Neutrophil (primary cell): ENCODE data around the gene TP53RK.

Experiments
- H3K27ac ChIP-seq: fragments of 200-600 bp; sonication (generic); 2 replicates; pipeline ENCODE4 v1.5.1; 2016; ENCODE audit warnings: mild to moderate bottlenecking, moderate library complexity
- H3K27me3 ChIP-seq: fragments of 200-600 bp; sonication (generic); 2 replicates; pipeline ENCODE4 v1.6.0; 2016; ENCODE audit warnings: mild to moderate bottlenecking
- H3K36me3 ChIP-seq: fragments of 200-600 bp; sonication (generic); 2 replicates; pipeline ENCODE4 v1.5.1; 2017
- H3K4me1 ChIP-seq, 2 experiments: fragments of 200-600 bp in 1 of 2; sonication (generic) in 1 of 2; 1 replicate in 1 of 2; 2 replicates in 1 of 2; pipeline versions ENCODE4 v1.5.1 to v1.6.1; 2013 to 2016; ENCODE audit warnings: low read depth in 1 of 2, low read length in 1 of 2, mild to moderate bottlenecking in 1 of 2, moderate library complexity in 1 of 2; ENCODE audit not compliant: control insufficient read depth in 1 of 2, insufficient read depth in 1 of 2
- H3K4me3 ChIP-seq, 2 experiments: fragments of 200-600 bp in 1 of 2; sonication (generic) in 1 of 2; 1 replicate in 1 of 2; 2 replicates in 1 of 2; pipeline ENCODE4 v1.5.1; 2013 to 2016; ENCODE audit warnings: low read depth in 1 of 2, low read length in 1 of 2, mild to moderate bottlenecking in 1 of 2, moderate library complexity in 1 of 2
- H3K9me3 ChIP-seq: fragments of 200-600 bp; sonication (generic); 2 replicates; pipeline ENCODE4 v1.5.1; 2016
- TF ChIP-seq, protein P1 (sequence below): fragments of 200-600 bp; sonication (generic); IDR thresholded peaks from 2 replicates; pipeline ENCODE4 v1.5.1; 2016; ENCODE audit warnings: antibody characterized with exemption

The TP53RK gene

DNA sequence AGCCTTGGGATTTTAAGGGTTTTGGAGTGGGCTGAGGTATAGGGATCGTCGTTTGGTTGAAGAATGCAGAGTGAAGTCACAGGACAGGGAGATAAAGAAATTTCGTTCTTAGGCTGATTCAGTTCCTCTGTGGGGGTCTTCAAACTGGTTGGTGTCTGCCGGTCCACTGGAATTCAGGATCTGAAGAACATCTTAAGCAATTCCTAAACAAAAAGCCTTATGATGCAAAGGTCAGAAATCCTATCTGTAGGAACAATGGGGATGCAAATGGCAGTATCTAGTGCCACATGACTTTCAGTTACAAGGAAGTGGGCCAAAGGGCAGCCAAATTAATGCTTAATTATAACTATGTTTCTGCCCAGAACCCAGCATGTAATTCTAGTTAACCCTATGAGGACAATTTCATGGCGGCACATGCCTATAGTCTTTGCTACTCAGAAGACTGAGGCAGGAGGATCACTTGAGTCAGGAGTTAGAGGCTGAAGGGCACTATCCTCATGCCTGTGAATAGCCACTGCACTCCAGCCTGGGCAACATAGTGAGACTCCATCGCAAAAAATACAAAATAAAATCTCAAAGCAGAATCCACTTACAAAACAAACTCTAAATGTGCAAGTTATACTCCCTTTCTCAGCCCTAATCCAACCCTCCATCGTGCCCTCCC is 15.6 kb upstream of the TP53RK start:
- Histone ChIP-seq H3K9me3 (no peaks in the 10 kb centered on the region), H3K4me1 (peaks cover 4 to 10% of the 10 kb centered on the region in 2 experiments), H3K36me3 (no peaks in the 10 kb centered on the region), H3K4me3 (no peak overlapping the region), H3K27me3 (peaks cover 20% of the 10 kb centered on the region), H3K27ac (no peak overlapping the region)
- TF ChIP-seq, protein P1, sequence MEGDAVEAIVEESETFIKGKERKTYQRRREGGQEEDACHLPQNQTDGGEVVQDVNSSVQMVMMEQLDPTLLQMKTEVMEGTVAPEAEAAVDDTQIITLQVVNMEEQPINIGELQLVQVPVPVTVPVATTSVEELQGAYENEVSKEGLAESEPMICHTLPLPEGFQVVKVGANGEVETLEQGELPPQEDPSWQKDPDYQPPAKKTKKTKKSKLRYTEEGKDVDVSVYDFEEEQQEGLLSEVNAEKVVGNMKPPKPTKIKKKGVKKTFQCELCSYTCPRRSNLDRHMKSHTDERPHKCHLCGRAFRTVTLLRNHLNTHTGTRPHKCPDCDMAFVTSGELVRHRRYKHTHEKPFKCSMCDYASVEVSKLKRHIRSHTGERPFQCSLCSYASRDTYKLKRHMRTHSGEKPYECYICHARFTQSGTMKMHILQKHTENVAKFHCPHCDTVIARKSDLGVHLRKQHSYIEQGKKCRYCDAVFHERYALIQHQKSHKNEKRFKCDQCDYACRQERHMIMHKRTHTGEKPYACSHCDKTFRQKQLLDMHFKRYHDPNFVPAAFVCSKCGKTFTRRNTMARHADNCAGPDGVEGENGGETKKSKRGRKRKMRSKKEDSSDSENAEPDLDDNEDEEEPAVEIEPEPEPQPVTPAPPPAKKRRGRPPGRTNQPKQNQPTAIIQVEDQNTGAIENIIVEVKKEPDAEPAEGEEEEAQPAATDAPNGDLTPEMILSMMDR = no peak

DNA sequence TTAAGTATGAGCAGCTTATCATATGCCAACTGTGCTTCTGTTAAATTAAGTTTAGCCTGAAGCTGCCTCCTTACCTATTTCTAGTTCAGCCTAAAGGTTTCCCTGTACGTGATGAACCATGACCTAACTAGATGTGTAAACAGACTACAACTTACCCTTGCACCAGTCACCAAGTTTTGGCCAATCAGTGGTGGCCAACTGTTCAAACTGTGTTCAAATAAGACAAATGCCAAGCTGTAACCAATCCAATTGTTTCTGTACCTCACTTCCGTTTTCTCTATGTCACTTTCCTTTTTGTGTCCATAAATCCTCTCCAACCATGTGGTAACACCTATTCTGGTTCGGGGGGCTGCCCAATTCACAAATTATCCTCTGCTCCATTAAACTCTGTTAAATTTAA is 14.2 kb upstream of the TP53RK start:
- H3K4me1 ChIP-seq = no peaks in the 10 kb centered on the region
- H3K27me3 ChIP-seq = peaks cover 6% of the 10 kb centered on the region
- no peaks in the 10 kb centered on the region for H3K9me3 ChIP-seq
- H3K27ac ChIP-seq = no peak overlapping the region
- TF ChIP-seq, protein P1 = no peak
- H3K4me3 ChIP-seq = no peak overlapping the region
- H3K36me3 ChIP-seq = no peaks in the 10 kb centered on the region

DNA sequence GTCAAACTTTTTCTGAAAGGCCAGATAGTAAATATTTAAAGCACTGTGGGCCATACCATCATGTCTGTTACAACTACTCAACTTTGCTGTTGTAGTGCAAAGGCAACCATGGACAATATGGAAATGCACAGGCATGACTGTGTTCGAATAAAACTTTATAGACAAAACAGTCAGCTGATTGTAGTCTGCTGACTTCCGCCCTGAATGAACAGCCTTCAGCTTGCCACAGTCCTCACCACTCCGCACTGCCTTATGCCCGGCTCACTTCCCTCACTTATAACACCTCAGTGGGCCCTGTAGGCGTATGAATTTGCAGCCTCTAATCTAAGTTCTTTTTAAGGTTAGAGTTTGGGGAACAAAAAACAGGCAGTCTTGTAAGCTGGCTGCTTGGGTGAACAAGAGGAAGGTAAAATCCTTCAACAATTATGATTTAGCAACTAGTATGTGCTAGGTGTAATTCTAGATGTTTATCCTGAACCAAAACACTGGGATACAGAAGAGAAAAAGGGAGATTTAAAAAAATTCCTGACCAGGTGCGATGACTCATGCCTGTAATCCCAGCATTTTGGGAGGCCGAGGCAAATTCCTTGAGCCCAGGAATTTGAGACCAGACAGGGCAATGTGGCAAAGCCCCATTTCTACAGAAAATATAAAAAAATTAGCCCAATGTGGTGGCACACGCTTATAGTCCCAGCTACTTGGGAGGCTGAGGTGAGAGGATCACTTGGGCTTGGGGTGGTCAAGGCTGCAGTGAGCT is 13.4 kb upstream of the TP53RK start:
- Histone ChIP-seq H3K9me3 (no peaks in the 10 kb centered on the region), H3K27ac (no peak overlapping the region), H3K27me3 (no peaks in the 10 kb centered on the region), H3K4me1 (no peaks in the 10 kb centered on the region), H3K4me3 (no peak overlapping the region), H3K36me3 (no peaks in the 10 kb centered on the region)
- TF ChIP-seq, protein P1 = no peak

GRCh38 chr20:46701986-46702385 is 12.7 kb upstream of the TP53RK start:
- Histone ChIP-seq H3K4me1 (no peaks in the 10 kb centered on the region), H3K36me3 (no peaks in the 10 kb centered on the region), H3K27me3 (no peaks in the 10 kb centered on the region), H3K4me3 (no peak overlapping the region), H3K9me3 (no peaks in the 10 kb centered on the region), H3K27ac (no peak overlapping the region)
- TF ChIP-seq, protein P1 = no peak

- H3K4me3 ChIP-seq = no peak overlapping the region
- TF ChIP-seq, protein P1 = no peak
- H3K27me3 ChIP-seq = no peaks in the 10 kb centered on the region
These were observed 12.3 kb upstream of the TP53RK start for GRCh38 chr20:46701556-46701955.

More at GRCh38 chr20:46701556-46701955, 12.3 kb upstream of the TP53RK start:
- no peaks in the 10 kb centered on the region for H3K4me1 ChIP-seq
- no peak overlapping the region for H3K27ac ChIP-seq
- H3K9me3 ChIP-seq = no peaks in the 10 kb centered on the region
- H3K36me3 ChIP-seq = no peaks in the 10 kb centered on the region
